Tibial artery (tissue), 4 donors: ENCODE results near the gene SPRR2E.
"Not testable (repeated sequence)": the region's sequence is repeated elsewhere in the genome, so short reads cannot be mapped to it uniquely, and the experiment has no call there.

ENCODE experiments used
- DNase-seq, 2 donors: peaks; one replicate each; pipeline ENCODE4 v3.0.0-alpha.2; 2019
- H3K27ac ChIP-seq, 2 donors: fragments of 200-600 bp; sonication (generic) in 1 of 2; 1 replicate in 1 of 2; 2 replicates in 1 of 2; pipeline ENCODE4 v1.5.1; 2018 to 2019; ENCODE audit warnings: mild to moderate bottlenecking in 1 of 2
- H3K27me3 ChIP-seq, 2 donors: fragments of 200-600 bp; sonication (generic) in 1 of 2; one replicate each; pipeline versions ENCODE4 v1.5.1 to v1.6.0; 2016 to 2019
- H3K36me3 ChIP-seq, 3 donors: fragments of 200-600 bp; sonication (generic) in 2 of 3; one replicate each; pipeline ENCODE4 v1.5.1; 2016 to 2019; ENCODE audit warnings: mild to moderate bottlenecking in 2 of 3
- H3K4me1 ChIP-seq, 4 donors: fragments of 200-600 bp; sonication (generic) in 2 of 4; 1 replicate in 3 of 4; 2 replicates in 1 of 4; pipeline ENCODE4 v1.5.1; 2016 to 2019
- H3K4me3 ChIP-seq, 2 donors: fragments of 200-600 bp; sonication (generic) in 1 of 2; 1 replicate in 1 of 2; 2 replicates in 1 of 2; pipeline ENCODE4 v1.5.1; 2018 to 2019; ENCODE audit warnings: mild to moderate bottlenecking in 2 of 2
- H3K9me3 ChIP-seq, 3 donors: fragments of 200-600 bp; sonication (generic) in 1 of 3; one replicate each; pipeline ENCODE4 v1.5.1; 2016 to 2019
- CTCF ChIP-seq, 2 experiments: fragments of 200-600 bp in 1 of 2; fragments of 450-650 bp in 1 of 2; IDR thresholded peaks; one replicate each; pipeline ENCODE4 v1.5.1; 2017 to 2019; ENCODE audit warnings: antibody characterized with exemption in 2 of 2, mild to moderate bottlenecking in 1 of 2, moderate library complexity in 1 of 2
- intact Hi-C: fragments of 100-400 bp; cut with DNase I; formaldehyde crosslinking; loops from one replicate; pipeline ENCODE4 v1.15.0; 2023; ENCODE audit warnings: low total_unique reads

Gene SPRR2E

GRCh38 chr1:153058154-153058553 lies 36.2 kb downstream of the SPRR2E start:
- no peak for DNase-seq
- Histone ChIP-seq H3K4me3 (no peak overlapping the region), H3K27me3 (no peaks in the 10 kb centered on the region), H3K36me3 (no peaks in the 10 kb centered on the region), H3K27ac (no peak overlapping the region), H3K4me1 (no peaks in the 10 kb centered on the region), H3K9me3 (no peaks in the 10 kb centered on the region)
- intact Hi-C loops = no loop called here
- TF ChIP-seq CTCF (IDR thresholded peaks at IDR 0.05) = no peak

DNA sequence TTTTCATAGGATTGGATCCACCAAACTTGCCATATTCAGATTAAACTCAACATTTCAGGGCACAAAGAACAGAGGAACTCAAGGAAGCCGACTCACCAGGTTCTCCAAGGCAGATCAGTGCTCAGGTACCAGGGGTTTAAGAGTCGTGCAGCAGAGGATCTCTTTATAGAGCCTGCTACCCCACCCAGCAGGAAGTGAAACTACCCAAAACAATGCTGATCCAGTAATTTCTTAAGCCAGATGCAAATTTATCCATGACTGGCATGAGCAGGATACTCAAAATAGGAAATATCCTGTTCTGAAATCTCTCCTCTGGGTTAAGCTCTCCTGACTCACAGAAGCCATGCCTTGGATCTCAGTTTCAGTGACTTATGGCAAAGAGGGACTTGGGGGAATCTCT lies 37.0 kb downstream of the SPRR2E start, which contains the start of gene SPRR2A:
Gene SPRR2A (minus strand): TSS at position 138 of the 400 bp plus-strand sequence. CDS start 777 bp downstream, outside the sequence.
- Histone ChIP-seq H3K27ac (no peak within 1 kb of the TSS), H3K9me3 (no peaks in the 10 kb centered on the region), H3K4me1 (no peaks in the 10 kb centered on the region), H3K4me3 (no peak within 1 kb of the TSS), H3K27me3 (no peaks in the 10 kb centered on the region), H3K36me3 (no peaks in the 10 kb centered on the region)
- intact Hi-C loops = no loop called here
- DNase-seq = no peak
- TF ChIP-seq CTCF (IDR thresholded peaks at IDR 0.05) = no peak

- H3K36me3 ChIP-seq, H3K4me1 ChIP-seq, H3K27ac ChIP-seq, intact Hi-C loops, H3K9me3 ChIP-seq, H3K27me3 ChIP-seq, H3K4me3 ChIP-seq, DNase-seq: not testable (repeated sequence)
These were observed 38.2 kb downstream of the SPRR2E start for GRCh38 chr1:153056111-153056510.

GRCh38 chr1:153049211-153049610 lies 45.1 kb downstream of the SPRR2E start:
- DNase-seq = no peak
- no peak for TF ChIP-seq CTCF (IDR thresholded peaks at IDR 0.05)
- H3K9me3 ChIP-seq = peaks cover 0 to 2% (median 0%) of the 10 kb centered on the region in 3 donors
- intact Hi-C loops = no loop called here
- H3K4me1 ChIP-seq = no peaks in the 10 kb centered on the region
- H3K4me3 ChIP-seq = no peak overlapping the region
- H3K27me3 ChIP-seq = no peaks in the 10 kb centered on the region
- no peaks in the 10 kb centered on the region for H3K36me3 ChIP-seq
- no peak overlapping the region for H3K27ac ChIP-seq
